ENCODE data around the gene SBF1.

SBF1 gene

DNA sequence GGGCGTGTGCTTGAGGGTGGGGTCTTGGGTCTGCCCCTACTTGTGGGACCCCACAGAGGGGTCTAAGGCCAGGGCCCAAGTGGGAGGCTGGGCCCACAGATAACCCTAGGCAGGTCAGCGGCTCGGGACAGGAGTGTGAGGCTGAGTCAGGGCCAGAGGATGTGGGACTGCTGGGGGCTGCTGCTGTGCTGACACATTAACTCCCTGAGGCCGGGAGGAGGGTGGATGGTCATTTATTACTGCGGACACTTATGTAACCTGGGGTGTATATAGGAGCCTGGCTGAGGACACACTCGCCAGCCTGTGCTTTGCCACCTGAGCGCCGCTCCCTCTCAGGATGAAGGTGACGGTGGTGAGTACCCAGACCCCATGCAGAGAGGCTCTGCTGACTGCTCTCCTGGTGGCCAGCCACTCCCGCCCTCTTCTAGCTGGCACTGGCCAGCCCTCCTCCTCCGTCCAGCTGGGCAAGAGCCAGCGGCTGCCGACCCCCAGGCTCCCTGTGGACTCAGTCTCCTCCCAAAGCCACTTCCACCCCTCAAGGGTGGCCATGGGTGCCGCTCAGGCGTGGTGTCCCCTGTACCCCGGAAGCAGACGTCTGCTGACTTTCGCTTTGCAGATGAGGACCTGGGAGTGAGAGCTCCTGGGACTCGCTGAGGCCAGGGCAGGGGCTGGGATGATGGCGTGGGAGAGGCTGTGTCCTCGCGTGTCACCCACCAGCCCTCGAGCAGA lies 11.9 kb upstream of the SBF1 start, which contains the start of gene MIOX:
MIOX (plus strand) TSS at position 299 of the 729 bp plus-strand sequence; CDS start at position 338, 39 bp downstream.
- peak in 1 of 10 donors; percentile 79 for DNase-seq
- intact Hi-C loops (cut with DNase I) = no loop called here

DNA sequence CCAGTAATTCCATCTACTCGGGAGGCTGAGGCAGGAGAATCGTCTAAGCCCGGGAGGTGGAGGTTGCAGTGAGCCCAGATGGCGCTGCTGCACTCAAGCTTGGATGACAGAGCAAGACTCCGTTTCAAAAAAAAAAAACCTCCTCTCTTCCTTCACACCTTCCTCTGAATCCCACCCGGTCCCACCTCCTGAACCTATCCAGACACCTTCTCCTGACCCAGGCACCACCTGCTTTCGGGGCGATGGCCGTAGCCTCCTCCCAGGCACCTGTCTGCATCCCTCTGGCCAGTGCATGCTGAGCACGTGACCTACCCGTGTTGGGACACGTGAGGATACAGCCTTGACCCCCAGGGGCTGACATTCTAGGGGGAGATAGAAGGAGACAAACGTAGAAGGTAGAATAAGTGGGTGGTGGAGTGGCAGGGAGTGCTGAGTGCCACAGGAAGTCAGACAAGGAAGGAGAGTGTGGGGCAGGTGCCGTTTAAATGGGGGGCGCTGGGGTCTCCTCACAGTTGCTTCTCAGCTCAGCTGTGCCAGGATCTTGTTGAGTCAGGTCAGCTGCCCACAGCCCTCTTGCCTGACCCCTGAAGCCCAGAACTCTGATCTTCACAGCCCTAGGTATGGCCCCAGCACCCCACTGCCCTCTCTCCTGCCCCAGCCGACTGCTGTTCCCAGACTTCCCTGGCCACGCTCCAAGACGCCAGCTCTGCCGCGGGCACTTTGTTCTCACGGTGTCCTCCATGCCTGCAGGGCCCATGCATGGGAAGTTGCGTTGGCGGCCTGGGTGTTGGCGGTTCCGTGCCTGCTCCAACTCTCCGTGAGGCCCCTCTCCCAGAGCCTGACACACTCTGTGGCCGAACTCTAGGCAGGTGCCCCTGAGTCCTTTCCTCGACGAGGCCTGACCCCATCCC lies 10.6 kb upstream of the SBF1 start:
- intact Hi-C loops (cut with DNase I) = no loop called here
- no peak for DNase-seq

DNA sequence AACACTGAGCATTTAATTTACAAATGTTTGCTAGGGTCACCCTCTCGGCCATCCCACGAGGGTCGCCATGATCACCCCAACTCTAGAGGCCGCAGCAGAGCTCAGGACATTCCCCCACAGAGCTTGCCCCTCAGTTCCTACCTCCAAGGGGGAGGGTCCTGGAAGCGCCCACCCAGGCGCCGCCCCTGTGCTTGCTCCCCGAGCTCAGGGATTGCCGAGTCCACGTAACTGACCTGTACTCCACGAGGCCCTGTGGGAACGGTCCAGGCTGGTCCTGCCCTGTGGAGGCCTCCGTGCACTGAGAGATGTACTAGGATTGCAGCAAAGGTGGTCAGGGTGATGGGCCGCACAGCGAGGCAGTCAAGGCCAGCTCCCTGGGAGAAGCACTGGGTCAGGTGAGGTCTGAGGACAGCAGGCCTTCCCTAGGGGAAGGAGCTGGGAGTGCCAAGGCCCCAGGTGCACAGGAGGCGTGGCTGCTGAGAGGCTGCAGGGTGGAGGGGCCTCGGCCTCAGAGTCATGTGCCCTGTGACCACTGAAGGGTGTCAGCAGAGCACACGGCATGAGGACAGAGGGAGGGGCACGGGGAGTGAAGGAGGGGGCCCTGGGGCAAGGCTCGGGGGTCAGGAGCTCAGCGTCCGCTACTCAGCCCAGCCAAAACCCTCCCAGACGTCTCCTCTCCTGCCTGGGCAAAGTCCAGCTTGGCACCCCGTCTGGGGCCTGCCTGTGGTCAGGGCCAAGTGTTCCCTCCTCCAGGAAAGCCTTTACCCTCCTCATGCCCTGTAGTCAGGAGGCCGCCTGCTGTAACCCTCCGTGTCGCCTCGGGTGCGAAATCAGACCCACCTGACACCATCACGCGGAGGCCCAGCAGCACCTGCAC lies 9.4 kb upstream of the SBF1 start:
- intact Hi-C loops (cut with DNase I) = no loop called here

DNA sequence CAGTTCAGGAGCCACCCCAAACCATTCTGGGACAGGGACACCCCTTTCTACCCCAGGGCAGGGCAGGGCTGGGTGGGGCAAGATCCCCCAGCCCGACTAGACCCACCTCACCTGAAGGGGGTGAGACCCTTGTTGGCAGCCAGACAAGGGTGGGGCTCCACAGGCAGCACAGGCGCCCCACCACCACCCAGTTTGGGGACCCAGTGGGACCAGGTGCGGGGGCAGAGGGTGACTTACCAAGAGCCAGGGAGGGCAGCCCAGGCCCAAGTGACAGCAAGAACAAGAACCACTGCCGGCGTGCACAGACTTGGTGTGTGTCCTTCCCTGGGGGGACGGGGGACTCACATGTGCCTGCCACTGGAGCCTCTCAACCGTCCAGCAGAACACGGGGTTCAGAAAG lies 8.7 kb upstream of the SBF1 start:
- DNase-seq = no peak
- intact Hi-C loops (cut with DNase I) = no loop called here

More for the DNA sequence above, 9.4 kb upstream of the SBF1 start:
- no peak for DNase-seq

DNA sequence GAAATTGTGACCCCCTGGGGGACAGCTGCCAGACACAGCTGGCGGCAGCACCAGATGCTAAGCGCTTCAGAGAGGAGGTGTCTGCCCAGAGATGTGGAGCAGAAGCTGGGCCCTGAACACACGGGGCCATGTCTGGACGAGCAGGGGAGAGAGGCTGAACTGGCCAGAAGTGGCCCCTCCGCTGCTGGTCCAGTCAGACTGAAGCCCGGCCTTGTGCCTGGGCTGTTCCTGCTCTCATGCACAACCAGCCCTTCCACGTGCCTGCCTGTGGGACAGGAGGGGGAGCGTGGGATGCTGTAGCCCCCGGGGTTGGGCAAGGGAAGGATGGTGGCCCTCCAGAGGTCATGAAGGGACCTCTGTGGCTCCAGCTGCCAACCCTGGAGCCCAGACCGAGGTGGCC lies 8.3 kb upstream of the SBF1 start:
- no peak for DNase-seq
- intact Hi-C loops (cut with DNase I) = no loop called here

DNA sequence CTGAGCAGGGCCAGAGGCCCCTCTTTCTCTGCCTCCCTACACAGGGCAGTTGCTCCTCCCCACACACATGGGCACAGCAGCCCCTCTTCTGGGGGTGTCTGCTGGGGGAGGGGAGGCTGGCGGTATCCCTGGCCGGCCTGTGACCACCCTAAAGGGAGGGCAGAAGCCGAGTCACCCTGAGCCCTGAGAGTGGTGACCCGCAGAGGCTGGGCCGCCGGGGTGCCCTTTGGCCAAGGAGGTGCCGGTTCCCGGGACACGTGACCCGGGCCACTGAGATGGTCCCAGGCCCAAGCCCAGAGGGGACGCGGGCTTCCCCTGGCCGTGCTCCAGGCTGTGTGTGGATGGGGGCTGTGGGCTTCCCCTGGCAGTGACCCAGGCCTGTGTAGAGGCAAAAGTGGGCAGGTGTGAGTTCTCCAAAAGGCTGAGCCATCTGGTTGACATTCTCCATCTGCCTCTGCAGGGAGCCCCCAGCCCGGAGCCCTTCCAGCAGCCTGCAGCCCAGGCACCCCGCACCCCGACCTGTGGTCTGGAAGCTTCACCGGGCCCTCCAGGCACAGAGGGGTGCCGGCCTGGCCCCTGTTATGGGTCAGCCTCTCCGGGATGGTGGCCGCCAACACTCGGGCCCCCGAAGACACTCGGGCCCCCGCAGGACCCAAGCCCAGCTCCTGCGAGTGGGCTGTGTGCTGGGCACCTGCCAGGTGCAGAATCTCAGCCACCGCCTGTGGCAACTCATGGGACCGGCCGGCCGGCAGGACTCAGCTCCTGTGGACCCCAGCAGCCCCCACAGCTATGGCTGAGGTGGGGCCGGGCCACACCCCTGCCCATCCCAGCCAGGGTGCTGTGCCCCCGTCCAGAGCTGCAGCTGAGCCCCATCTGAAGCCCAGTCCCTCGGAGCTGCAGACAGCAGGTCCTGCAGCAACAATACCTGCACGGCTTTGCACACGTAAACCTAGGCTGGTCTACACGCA lies 7.6 kb upstream of the SBF1 start:
- intact Hi-C loops (cut with DNase I) = no loop called here
- DNase-seq = no peak

DNA sequence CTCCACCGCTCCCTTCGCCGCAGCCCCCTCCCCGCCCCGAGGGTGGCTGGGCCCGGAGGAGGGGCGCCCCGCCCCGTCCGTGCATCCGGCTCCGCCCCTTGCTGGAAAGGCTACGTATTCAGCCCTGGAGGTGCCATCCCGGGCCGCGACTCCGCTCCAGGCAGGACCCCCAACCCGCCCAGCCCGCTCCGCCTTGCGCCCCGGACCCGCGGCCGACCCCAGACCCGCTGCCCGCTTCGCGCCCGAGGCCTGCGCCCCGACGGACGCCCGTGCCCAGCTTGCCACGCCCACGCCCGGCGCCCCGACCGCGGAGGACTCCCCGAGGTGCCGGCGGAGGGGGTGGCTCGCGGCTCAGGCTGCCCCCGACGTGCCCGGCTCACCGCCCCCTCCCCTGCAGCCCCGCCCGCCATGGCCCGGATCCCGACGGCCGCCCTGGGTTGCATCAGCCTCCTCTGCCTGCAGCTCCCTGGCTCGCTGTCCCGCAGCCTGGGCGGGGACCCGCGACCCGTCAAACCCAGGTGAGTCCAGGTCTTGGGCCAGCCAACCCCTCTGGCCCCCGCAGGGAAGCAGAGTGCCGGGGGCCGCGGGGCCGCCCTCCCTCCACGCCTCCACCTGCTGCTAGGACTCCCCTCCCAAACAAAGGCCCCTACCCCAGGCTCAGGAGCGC lies 6.7 kb upstream of the SBF1 start, which contains the start of gene ADM2:
ADM2 (plus strand) TSS at position 104 of the 667 bp plus-strand sequence; CDS start at position 409, 305 bp downstream.
- DNase-seq = no peak
- intact Hi-C loops (cut with DNase I) = no loop called here

DNA sequence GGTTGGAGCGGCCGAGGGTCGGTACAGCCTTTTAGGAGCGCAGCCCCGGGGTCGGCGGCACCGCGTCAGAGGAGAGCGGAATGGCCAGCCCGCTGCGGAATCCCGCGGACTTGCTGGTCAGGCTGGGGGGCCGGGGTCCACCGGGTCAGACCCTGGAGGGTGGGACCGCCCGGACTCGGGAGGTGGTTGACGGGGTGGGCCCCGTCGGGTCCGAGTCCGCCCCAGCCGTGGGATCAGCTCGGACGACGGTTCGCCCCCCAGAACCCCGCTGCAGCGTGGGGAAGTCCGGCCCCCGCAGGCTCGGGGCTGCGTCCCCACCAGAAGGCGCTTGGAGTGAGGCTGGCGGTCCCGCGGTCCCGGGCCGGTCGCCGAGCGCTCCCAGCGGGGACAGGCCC lies 6.2 kb upstream of the SBF1 start:
- no peak for DNase-seq
- intact Hi-C loops (cut with DNase I) = no loop called here

DNA sequence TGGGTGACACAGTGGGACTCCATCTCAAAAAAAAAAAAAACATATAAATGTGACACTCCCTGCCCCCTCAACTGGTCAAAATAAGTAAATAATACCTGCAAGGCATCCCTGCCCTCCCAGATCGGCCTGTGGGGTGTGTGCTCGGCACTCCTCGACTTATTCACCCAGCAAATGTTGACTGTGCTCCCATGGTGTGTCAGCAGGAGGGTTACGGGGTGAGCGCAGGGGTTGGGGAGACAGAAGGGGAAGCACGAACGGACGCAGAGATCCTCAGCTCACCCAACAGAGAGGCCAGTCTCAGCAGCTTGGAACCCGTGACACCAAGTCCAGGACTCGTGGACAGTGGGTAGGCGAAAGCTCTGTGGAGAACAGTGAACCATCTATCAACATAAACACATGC lies 4.9 kb upstream of the SBF1 start:
- intact Hi-C loops (cut with DNase I) = no loop called here
- DNase-seq = no peak

DNA sequence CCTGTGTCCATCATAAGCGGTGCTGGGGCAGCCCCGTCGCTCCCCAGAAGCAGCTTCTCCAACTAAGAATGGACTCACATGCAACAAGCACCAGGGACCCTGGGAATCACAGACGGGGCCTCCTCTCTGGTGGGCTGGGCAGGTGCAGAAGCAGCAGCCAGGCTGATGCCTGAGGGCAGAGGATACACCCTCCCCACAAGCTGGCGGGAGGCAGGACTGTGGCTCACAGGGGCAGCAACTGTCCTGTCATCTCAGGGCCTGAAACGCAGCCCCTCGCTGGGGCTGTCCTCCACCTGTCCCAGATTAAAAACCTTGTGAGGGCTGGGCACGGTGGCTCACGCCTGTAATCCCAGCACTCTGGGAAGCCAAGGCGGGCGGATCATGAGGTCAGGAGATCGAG lies 3.1 kb upstream of the SBF1 start:
- intact Hi-C loops (cut with DNase I) = no loop called here
- DNase-seq = no peak

DNA sequence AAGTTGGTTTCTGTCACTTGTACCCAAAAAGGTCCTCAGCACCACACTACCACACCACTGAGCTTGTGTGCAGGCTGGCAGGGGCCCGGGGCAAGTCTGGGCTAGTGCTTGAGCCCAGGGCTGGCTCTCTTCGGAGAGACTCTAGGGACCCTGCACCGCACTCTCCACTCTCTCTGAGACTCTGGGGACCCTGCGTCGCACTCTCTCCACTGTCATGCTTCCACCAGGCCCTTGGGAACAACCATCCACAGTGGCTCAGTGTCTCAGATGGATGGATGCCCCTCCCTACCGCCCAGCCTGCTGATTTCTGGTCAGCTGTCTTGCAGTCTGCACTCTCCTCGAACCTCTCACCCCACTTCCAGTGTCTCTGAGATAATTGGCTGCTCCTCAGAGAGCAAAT lies 2.0 kb upstream of the SBF1 start:
- DNase-seq = no peak
- intact Hi-C loops (cut with DNase I) = no loop called here

DNA sequence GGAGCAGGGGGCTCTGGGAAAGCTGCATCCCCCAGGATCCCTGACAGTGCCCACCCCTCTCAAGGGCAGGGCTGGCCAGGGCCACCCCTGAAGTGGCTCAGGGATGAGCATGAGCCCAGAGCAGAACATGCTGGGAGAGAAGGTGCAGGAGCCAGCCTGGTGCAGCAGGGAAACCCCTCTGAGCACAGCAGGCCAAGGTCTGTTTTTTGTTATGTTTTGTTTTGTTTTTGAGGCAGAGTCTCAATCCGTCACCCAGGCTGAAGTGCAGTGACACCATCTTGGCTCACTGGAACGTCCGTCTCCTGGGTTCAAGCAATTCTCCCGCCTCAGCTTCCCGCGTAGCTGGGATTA lies 792 bp upstream of the SBF1 start:
- intact Hi-C loops (cut with DNase I) = no loop called here

DNA sequence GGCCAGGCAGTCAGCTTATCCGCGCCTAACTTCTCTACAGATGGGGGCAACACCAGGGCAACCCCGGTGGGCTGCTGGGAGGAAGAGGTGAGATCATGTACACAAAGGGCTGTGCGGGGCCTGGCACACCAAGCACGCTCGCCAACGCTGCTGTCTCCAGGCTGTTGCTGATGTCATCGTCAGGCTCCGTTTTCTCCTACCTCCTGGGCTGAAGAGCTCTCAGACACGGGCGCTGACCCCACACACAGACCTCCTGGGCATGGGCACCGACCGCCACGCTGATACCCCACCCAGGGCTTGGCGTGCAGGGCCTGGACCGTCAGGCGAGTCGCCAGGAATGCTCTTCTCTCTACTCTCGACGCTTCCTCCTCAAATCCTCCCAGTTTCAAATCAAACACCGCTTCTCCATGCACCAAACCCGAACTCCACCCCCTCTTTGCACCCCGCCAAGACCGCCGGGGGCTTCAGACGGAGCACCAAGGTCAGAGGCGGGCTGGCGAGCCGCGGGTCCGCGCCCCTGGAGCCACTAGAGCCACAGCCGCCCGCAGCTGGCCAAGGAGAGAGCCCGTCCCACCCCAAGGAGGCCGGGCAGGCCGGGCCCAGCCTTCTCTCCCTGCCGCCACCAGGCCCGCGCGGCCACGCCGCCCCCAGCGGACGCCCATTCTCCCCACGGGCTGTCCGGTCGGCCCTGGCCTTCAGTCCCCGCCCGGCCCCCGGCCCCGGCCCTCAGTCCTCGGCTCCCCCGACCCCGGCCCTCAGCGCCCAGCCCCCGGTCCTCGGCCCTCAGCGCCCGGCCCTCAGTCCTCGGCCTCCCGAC lies 772 bp downstream of the SBF1 start:
- intact Hi-C loops (cut with DNase I) = no loop called here
- peak in 1 of 10 donors; percentile 14 for DNase-seq

More for the DNA sequence above, 792 bp upstream of the SBF1 start:
- no peak for DNase-seq

DNA sequence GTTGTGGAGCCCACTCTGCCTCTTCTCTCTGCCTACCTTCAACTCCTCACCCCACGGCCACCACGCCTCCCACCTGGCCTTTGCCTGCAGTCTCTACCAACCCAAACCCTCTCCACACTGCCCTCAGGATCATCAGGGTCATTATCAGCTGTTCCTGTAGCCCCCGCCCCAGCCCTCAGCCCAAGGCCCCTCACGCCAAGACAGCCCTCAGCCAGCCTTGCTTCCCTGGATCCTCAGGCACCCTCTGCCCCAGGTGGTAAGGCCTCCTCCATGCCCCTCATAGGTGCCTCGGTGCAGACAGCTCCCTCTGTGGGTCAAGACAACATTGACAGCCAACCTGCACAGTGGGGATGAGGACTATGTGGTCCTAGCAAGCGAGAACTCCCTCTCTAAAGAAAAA lies 1.7 kb downstream of the SBF1 start:
- no peak for DNase-seq
- intact Hi-C loops (cut with DNase I) = no loop called here

DNA sequence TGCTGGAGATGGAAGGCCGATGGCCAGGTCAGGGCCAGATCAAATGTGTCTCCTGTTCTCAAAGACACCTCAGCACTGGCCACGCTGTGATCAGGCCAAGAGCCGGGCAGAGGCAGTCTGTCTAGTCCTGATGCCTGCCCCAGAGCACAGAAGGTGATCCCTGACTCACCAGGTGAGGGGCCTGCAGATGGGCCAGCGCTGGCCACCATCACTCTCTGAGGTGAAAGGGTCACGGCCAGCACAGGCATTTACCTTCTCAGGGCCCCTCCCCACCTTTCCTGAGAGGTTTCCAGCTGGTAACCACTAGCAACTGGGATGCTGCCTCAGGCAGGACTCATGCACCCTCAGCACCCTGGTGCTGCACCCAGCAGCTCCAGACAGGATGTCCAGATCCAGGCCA lies 2.9 kb downstream of the SBF1 start:
- no peak for DNase-seq
- intact Hi-C loops (cut with DNase I) = no loop called here

DNA sequence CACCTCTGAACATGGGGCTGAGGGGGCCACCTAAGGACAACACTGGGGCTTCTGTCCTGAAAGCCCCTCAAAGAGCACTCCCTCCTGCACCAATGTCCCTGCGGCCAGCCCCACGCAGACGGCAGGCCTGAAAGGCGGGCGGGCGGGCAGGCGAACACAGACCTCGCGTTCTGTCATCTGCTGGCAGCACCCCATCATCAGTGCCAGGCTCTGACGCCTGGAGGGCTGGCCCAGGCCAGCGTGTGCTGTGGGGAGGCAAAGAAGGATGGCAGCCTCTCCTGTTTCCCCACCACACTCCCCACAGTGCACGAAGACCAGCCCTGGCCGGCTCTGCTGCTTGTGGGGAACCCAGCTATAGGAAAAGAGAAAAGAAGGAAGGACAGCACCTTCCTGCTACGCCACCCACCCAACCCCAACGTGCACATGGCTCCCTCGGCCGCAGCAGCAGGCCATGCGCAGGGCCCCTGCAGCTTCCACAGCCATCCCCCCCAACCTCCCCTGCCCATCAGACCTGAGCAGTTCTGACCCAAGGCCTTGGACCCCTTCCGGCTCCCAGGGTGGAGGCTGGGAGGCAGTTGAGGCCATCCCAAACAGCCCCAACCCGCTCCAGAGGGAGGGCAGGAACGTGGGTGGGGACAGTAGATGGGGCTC lies 3.5 kb downstream of the SBF1 start:
- peak; percentile 45 to 96 (median 78) for DNase-seq
- intact Hi-C loops (cut with DNase I) = no loop called here

DNA sequence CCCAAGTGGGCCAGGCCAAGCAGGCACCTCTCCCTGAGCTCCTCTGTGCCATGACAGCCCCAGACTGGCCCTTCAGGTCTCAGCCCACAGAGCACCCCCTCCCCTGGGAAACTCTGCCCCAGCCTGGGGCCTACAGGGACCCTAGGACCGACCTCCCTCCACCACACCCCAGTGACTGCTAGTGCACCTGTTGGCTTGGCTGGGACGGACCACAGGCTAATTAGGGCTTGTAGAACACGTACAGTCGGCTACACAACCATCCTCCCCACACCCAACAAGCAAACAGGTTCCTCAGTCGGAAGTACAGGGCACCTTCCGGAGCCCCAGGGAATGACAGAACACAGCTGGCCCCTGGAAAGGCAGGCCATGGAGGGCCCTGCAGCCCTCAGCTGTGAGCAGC lies 4.3 kb downstream of the SBF1 start:
- intact Hi-C loops (cut with DNase I) = no loop called here
- DNase-seq = no peak
